Right lobe of liver (tissue), 6 donors: ENCODE results near the gene UNKL. TPM values are rescaled to one million over a fixed set of nuclear protein-coding genes. Genes with fewer than 3 reads are reported as not detected.

Experiments used
- ATAC-seq, 4 donors: fragments of 200-7000 bp; cut with Tn5 transposase; one replicate each; pipeline ENCODE4 v1.9.1; 2020; ENCODE audit warnings: mild to moderate bottlenecking in 4 of 4, moderate library complexity in 4 of 4
- DNase-seq, 3 donors: peaks; one replicate each; pipeline ENCODE4 v3.0.0-alpha.2; 2020
- H3K27ac ChIP-seq, 3 donors: fragments of 200-600 bp; one replicate each; pipeline ENCODE4 v1.8.0; 2022
- H3K27me3 ChIP-seq, 2 donors: fragments of 200-600 bp; one replicate each; pipeline ENCODE4 v1.8.0; 2022
- H3K36me3 ChIP-seq, 4 donors: fragments of 200-600 bp; sonication (generic) in 1 of 4; one replicate each; pipeline versions ENCODE4 v1.5.1 to v1.8.0; 2017 to 2022; ENCODE audit warnings: control low read depth in 1 of 4
- H3K4me1 ChIP-seq, 4 donors: fragments of 200-600 bp; sonication (generic) in 1 of 4; one replicate each; pipeline versions ENCODE4 v1.5.1 to v1.8.0; 2017 to 2022; ENCODE audit warnings: control low read depth in 1 of 4
- H3K4me3 ChIP-seq, 3 donors: fragments of 200-600 bp; one replicate each; pipeline ENCODE4 v1.8.0; 2022
- H3K9me3 ChIP-seq, 4 donors: fragments of 200-600 bp; sonication (generic) in 1 of 4; one replicate each; pipeline versions ENCODE4 v1.5.1 to v1.8.0; 2017 to 2022; ENCODE audit warnings: control low read depth in 1 of 4
- POLR2A ChIP-seq: fragments of 450-650 bp; IDR thresholded peaks from one replicate; pipeline ENCODE4 v1.6.1; 2017; ENCODE audit warnings: antibody characterized with exemption, mild to moderate bottlenecking
- WGBS: methylation state at CpG from one replicate; pipeline ENCODE4 v1.1.6; 2018; ENCODE audit warnings: low coverage, low lambda C conversion rate; ENCODE audit not compliant: insufficient coverage; ENCODE audit errors: missing lambda C conversion rate; 5-methylcytosine and 5-hydroxymethylcytosine counted together
- intact Hi-C, 2 donors: fragments of 100-400 bp; cut with DNase I; formaldehyde crosslinking; loops; one replicate each; pipeline versions ENCODE4 v1.11.2 to v1.14.1; 2022
- total RNA-seq, 6 experiments: library from RNA; depleted of rRNA in 2 of 6; stranded (reverse); fragments of >200 nt in 2 of 6; fragmentation: NEBNext Ultra II Directional in 3 of 6; extraction: Animal tissue kit (Norgen Biotek cat#: 25700) in 3 of 6; gene quantifications; one replicate each; pipeline versions ENCODE4 v1.1.0 to v1.2.4, GENCODE V29; 2016 to 2023
- TF ChIP-seq, protein P1 (sequence below), 4 donors: fragments of 200-600 bp in 3 of 4; fragments of 450-650 bp in 1 of 4; IDR thresholded peaks; one replicate each; pipeline versions ENCODE4 v1.5.1 to v1.8.0; 2016 to 2022; ENCODE audit warnings: antibody characterized with exemption in 4 of 4, mild to moderate bottlenecking in 2 of 4
- donor health status: DM: no; HTN: yes; CAD: no.
- donor health status: DM: no; HTN: no; CAD: no.
- donor health status: DM: no; HTN: no; CAD: no.
- donor health status: DM: no; HTN: yes; CAD: no.
- donor health status: DM: no; HTN: yes; CAD: no.

UNKL gene
- total RNA-seq, 6 experiments from 2014 or later = 9.0 to 14.2 (median 12.0) TPM

GRCh38 chr16:1349351-1349750 is 65.2 kb downstream of the UNKL start:
- peaks cover 0 to 26% (median 12%) of the 10 kb centered on the region in 4 donors for H3K4me1 ChIP-seq
- DNase-seq (no peak), ATAC-seq (no peak)
- H3K36me3 ChIP-seq = no peaks in the 10 kb centered on the region
- no peak overlapping the region for H3K27ac ChIP-seq
- H3K27me3 ChIP-seq = no peaks in the 10 kb centered on the region
- WGBS = 60% methylated on average over 4 of the region's 16 CpGs
- H3K4me3 ChIP-seq = no peak overlapping the region
- intact Hi-C loops = no loop called here
- H3K9me3 ChIP-seq = no peaks in the 10 kb centered on the region
- TF ChIP-seq, protein P1, sequence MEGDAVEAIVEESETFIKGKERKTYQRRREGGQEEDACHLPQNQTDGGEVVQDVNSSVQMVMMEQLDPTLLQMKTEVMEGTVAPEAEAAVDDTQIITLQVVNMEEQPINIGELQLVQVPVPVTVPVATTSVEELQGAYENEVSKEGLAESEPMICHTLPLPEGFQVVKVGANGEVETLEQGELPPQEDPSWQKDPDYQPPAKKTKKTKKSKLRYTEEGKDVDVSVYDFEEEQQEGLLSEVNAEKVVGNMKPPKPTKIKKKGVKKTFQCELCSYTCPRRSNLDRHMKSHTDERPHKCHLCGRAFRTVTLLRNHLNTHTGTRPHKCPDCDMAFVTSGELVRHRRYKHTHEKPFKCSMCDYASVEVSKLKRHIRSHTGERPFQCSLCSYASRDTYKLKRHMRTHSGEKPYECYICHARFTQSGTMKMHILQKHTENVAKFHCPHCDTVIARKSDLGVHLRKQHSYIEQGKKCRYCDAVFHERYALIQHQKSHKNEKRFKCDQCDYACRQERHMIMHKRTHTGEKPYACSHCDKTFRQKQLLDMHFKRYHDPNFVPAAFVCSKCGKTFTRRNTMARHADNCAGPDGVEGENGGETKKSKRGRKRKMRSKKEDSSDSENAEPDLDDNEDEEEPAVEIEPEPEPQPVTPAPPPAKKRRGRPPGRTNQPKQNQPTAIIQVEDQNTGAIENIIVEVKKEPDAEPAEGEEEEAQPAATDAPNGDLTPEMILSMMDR (IDR thresholded peaks at IDR 0.05) = no peak
- TF ChIP-seq POLR2A = no peak

DNA sequence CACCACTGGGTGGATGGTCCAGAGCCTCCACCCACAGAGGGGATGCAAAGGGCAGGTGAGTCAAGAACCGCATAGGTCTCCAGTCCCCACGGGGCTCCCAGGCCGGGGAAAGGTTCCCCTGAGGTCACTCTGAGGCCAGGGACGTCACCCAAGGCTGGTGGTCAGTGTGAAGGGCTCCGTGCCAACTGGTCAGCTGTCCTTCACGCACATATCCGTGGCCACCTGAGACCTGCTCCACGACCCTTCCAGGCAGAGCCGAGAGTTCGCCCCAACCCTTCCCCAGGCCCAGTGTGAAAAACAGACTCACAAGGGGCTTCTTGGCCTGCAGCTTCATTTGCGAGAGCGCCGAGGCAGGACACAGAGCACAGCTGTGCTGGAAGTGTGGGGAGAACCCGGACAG is 65.6 kb downstream of the UNKL start:
- Histone ChIP-seq H3K9me3 (no peaks in the 10 kb centered on the region), H3K27ac (no peak overlapping the region), H3K27me3 (no peaks in the 10 kb centered on the region), H3K4me1 (peaks cover 0 to 28% (median 13%) of the 10 kb centered on the region in 4 donors), H3K4me3 (no peak overlapping the region), H3K36me3 (no peaks in the 10 kb centered on the region)
- DNase-seq (no peak), ATAC-seq (no peak)
- WGBS = no CpG with 5 or more reads among the region's 14 CpGs
- no peak for TF ChIP-seq POLR2A
- TF ChIP-seq, protein P1 (IDR thresholded peaks at IDR 0.05) = no peak
- intact Hi-C loops = no loop called here

DNA sequence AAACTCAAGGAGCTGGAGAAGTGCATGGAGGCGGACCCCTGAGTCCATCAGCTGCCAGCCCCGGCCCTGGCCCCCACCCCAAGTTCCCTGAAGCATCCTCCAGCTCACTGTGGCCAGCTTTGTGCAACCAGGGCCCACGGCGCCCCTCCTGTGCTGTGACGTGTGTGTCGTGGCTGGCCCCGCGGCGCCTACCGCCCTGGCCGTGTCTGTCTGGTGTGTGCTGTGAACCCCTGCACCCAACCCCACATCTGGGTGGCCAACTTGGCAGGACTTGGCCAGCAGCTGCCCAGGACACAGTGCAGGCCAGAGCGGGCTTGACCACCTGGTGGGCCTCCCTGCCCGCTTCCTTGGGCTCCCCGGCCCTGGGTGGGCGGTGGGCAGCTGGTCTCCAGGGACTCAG is 66.1 kb downstream of the UNKL start:
- TF ChIP-seq POLR2A = no peak
- TF ChIP-seq, protein P1 (IDR thresholded peaks at IDR 0.05) = no peak
- H3K4me3 ChIP-seq = no peak overlapping the region
- H3K27me3 ChIP-seq = no peaks in the 10 kb centered on the region
- ATAC-seq (no peak), DNase-seq (no peak)
- H3K27ac ChIP-seq = no peak overlapping the region
- H3K4me1 ChIP-seq = peaks cover 0 to 30% (median 14%) of the 10 kb centered on the region in 4 donors
- H3K36me3 ChIP-seq = no peaks in the 10 kb centered on the region
- intact Hi-C loops = no loop called here
- no peaks in the 10 kb centered on the region for H3K9me3 ChIP-seq
- WGBS = 83% methylated on average over 2 of the region's 15 CpGs

DNA sequence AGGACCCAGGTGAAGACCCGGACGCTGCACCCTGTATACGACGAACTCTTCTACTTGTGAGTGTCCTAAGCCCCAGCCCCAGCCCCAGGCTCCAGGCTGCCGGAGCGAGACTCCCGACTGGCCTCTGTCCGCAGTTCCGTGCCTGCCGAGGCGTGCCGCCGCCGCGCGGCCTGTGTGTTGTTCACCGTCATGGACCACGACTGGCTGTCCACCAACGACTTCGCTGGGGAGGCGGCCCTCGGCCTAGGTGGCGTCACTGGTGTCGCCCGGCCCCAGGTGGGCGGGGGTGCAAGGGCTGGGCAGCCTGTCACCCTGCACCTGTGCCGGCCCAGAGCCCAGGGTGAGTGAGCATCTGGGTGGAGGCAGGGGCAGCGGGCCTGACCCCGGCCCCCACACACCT is 66.5 kb downstream of the UNKL start:
- no peaks in the 10 kb centered on the region for H3K36me3 ChIP-seq
- H3K27ac ChIP-seq = no peak overlapping the region
- ATAC-seq = no peak
- H3K4me1 ChIP-seq = peaks cover 0 to 27% (median 13%) of the 10 kb centered on the region in 4 donors
- no peak for DNase-seq
- no peaks in the 10 kb centered on the region for H3K9me3 ChIP-seq
- intact Hi-C loops = no loop called here
- WGBS = no CpG with 5 or more reads among the region's 29 CpGs
- no peak overlapping the region for H3K4me3 ChIP-seq
- no peaks in the 10 kb centered on the region for H3K27me3 ChIP-seq
- TF ChIP-seq POLR2A = no peak
- TF ChIP-seq, protein P1 (IDR thresholded peaks at IDR 0.05) = no peak
